ENCODE measurements around the gene HAGHL. TPM values are rescaled to one million over a fixed set of nuclear protein-coding genes. Genes with fewer than 3 reads are reported as not detected.

The HAGHL gene
- polyA plus RNA-seq, 1 donor (not counting 4 experiments of a cell fraction or from before 2014, with no cell fraction given), result 8.0 TPM

- Histone ChIP-seq H2AFZ (ENCODE audit: control insufficient read depth, low read length) (no peak overlapping the region), H3K4me1 (ENCODE audit: control insufficient read depth, extremely low read depth, insufficient read depth, low read length) (peaks cover 14% of the 10 kb centered on the region), H3K4me3 (ENCODE audit: control insufficient read depth in 2 of 3, extremely low read depth in 1 of 3, insufficient read depth in 2 of 3, low read depth in 1 of 3, low read length in 3 of 3) (no peak overlapping the region), H4K20me1 (ENCODE audit: control insufficient read depth, extremely low read depth, insufficient read depth, low read length) (no peaks in the 10 kb centered on the region), H3K9ac (ENCODE audit: control insufficient read depth, extremely low read depth, insufficient read depth, low read length) (no peak overlapping the region), H3K4me2 (ENCODE audit: control insufficient read depth, extremely low read depth, insufficient read depth, low read depth, low read length) (no peak overlapping the region), H3K79me2 (ENCODE audit: control insufficient read depth, insufficient read depth, low read length) (peaks cover 12% of the 10 kb centered on the region), H3K36me3 (ENCODE audit: control insufficient read depth in 2 of 2, extremely low read depth in 1 of 2, insufficient read depth in 2 of 2, low read length in 2 of 2) (peaks cover 25 to 30% of the 10 kb centered on the region in 2 experiments), H3K9me1 (ENCODE audit: control insufficient read depth, extremely low read depth, insufficient read depth, low read length) (no peaks in the 10 kb centered on the region), H3K27me3 (ENCODE audit: control insufficient read depth, extremely low read depth, insufficient read depth, low read length) (no peaks in the 10 kb centered on the region), H3K9me3 (ENCODE audit: control insufficient read depth, low read depth, low read length) (no peaks in the 10 kb centered on the region), H3K27ac (ENCODE audit: control insufficient read depth, insufficient read depth, low read length) (no peak overlapping the region)
- dilution Hi-C loops (cut with MboI; ENCODE audit: extremely low pct_ligation_motif_present, low sequenced_read_pairs), result no loop called here
- no peak for DNase-seq (ENCODE audit: low read depth, low spot score)
- FAIRE-seq, result no peak
- no peak for TF ChIP-seq EZH2 (IDR thresholded peaks at IDR 0.05; ENCODE audit: low read length)
- TF ChIP-seq CTCF (optimal IDR thresholded peaks at IDR 0.05 in 1 of 3, IDR thresholded peaks at IDR 0.05 in 1 of 3, conservative IDR thresholded peaks at IDR 0.05 in 1 of 3; ENCODE audit: extremely low read depth in 1 of 3, insufficient read depth in 2 of 3, low read length in 3 of 3), result no peak
Measured at GRCh38 chr16:735982-736453, 9.1 kb downstream of the HAGHL start.

GRCh38 chr16:736936-737481 is 10.1 kb downstream of the HAGHL start:
- no peak for FAIRE-seq
- Histone ChIP-seq H3K9ac (ENCODE audit: control insufficient read depth, extremely low read depth, insufficient read depth, low read length) (no peak overlapping the region), H4K20me1 (ENCODE audit: control insufficient read depth, extremely low read depth, insufficient read depth, low read length) (no peaks in the 10 kb centered on the region), H3K9me3 (ENCODE audit: control insufficient read depth, low read depth, low read length) (no peaks in the 10 kb centered on the region), H3K27ac (ENCODE audit: control insufficient read depth, insufficient read depth, low read length) (no peak overlapping the region), H3K9me1 (ENCODE audit: control insufficient read depth, extremely low read depth, insufficient read depth, low read length) (no peaks in the 10 kb centered on the region), H3K4me3 (ENCODE audit: control insufficient read depth in 2 of 3, extremely low read depth in 1 of 3, insufficient read depth in 2 of 3, low read depth in 1 of 3, low read length in 3 of 3) (no peak overlapping the region), H3K4me1 (ENCODE audit: control insufficient read depth, extremely low read depth, insufficient read depth, low read length) (peaks cover 17% of the 10 kb centered on the region), H3K36me3 (ENCODE audit: control insufficient read depth in 2 of 2, extremely low read depth in 1 of 2, insufficient read depth in 2 of 2, low read length in 2 of 2) (peaks cover 25 to 30% of the 10 kb centered on the region in 2 experiments), H3K79me2 (ENCODE audit: control insufficient read depth, insufficient read depth, low read length) (peaks cover 12% of the 10 kb centered on the region), H3K27me3 (ENCODE audit: control insufficient read depth, extremely low read depth, insufficient read depth, low read length) (no peaks in the 10 kb centered on the region), H3K4me2 (ENCODE audit: control insufficient read depth, extremely low read depth, insufficient read depth, low read depth, low read length) (no peak overlapping the region), H2AFZ (ENCODE audit: control insufficient read depth, low read length) (no peak overlapping the region)
- no peak for TF ChIP-seq CTCF (optimal IDR thresholded peaks at IDR 0.05 in 1 of 3, IDR thresholded peaks at IDR 0.05 in 1 of 3, conservative IDR thresholded peaks at IDR 0.05 in 1 of 3; ENCODE audit: extremely low read depth in 1 of 3, insufficient read depth in 2 of 3, low read length in 3 of 3)
- TF ChIP-seq EZH2 (IDR thresholded peaks at IDR 0.05; ENCODE audit: low read length), result no peak
- no peak for DNase-seq (ENCODE audit: low read depth, low spot score)
- dilution Hi-C loops (cut with MboI; ENCODE audit: extremely low pct_ligation_motif_present, low sequenced_read_pairs), result no loop called here

Measured in keratinocyte (primary cell).